ENCODE measurements around the gene MAPK6.

GRCh38 chr15:52016316-52016715 is 2.7 kb upstream of the MAPK6 start:
- TF ChIP-seq CTCF (IDR thresholded peaks at IDR 0.05) (no peak), POLR2A (IDR thresholded peaks at IDR 0.05) (no peak)

All from lower leg skin (tissue), 3 donors.